Heart left ventricle (tissue), 16 donors: ENCODE results near the gene PI4K2A. TPM values are rescaled to one million over a fixed set of nuclear protein-coding genes. Genes with fewer than 3 reads are reported as not detected.

Source experiments
- ATAC-seq, 4 donors: fragments of 200-7000 bp; cut with Tn5 transposase; one replicate each; pipeline ENCODE4 v1.9.1; 2020 to 2022; ENCODE audit warnings: moderate library complexity in 4 of 4, mild to moderate bottlenecking in 3 of 4, moderate number of reproducible peaks in 1 of 4
- DNase-seq, 5 donors: peaks; one replicate each; pipeline ENCODE4 v3.0.0-alpha.2; 2020
- H3K27ac ChIP-seq, 12 donors: fragments of 200-600 bp; sonication (generic) in 4 of 12; one replicate each; pipeline versions ENCODE4 v1.5.0 to v1.8.0; 2016 to 2022; ENCODE audit warnings: mild to moderate bottlenecking in 2 of 12
- H3K27me3 ChIP-seq, 9 donors: fragments of 200-600 bp; sonication (generic) in 2 of 9; one replicate each; pipeline versions ENCODE4 v1.5.1 to v1.8.0; 2016 to 2022; ENCODE audit warnings: mild to moderate bottlenecking in 3 of 9
- H3K36me3 ChIP-seq, 9 donors: fragments of 200-600 bp; sonication (generic) in 2 of 9; one replicate each; pipeline versions ENCODE4 v1.5.0 to v1.8.0; 2018 to 2022; ENCODE audit warnings: mild to moderate bottlenecking in 2 of 9
- H3K4me1 ChIP-seq, 12 donors: fragments of 200-600 bp; sonication (generic) in 4 of 12; one replicate each; pipeline versions ENCODE4 v1.5.0 to v1.8.0; 2016 to 2022; ENCODE audit warnings: mild to moderate bottlenecking in 3 of 12
- H3K4me3 ChIP-seq, 12 donors: fragments of 200-600 bp; sonication (generic) in 4 of 12; one replicate each; pipeline versions ENCODE4 v1.5.0 to v1.8.0; 2017 to 2022; ENCODE audit warnings: mild to moderate bottlenecking in 9 of 12, moderate library complexity in 4 of 12
- H3K9me3 ChIP-seq, 12 donors: fragments of 200-600 bp; sonication (generic) in 4 of 12; one replicate each; pipeline versions ENCODE4 v1.5.0 to v1.8.0; 2016 to 2022; ENCODE audit warnings: mild to moderate bottlenecking in 1 of 12
- CTCF ChIP-seq, 12 donors: fragments of 200-600 bp; sonication (generic) in 4 of 12; IDR thresholded peaks; one replicate each; pipeline versions ENCODE4 v1.5.0 to v1.8.0; 2018 to 2022; ENCODE audit warnings: antibody characterized with exemption in 12 of 12, mild to moderate bottlenecking in 5 of 12
- POLR2A ChIP-seq, 2 donors: fragments of 450-650 bp; IDR thresholded peaks; one replicate each; pipeline ENCODE4 v1.6.1; 2017; ENCODE audit warnings: antibody characterized with exemption in 2 of 2, mild to moderate bottlenecking in 2 of 2, moderate library complexity in 2 of 2
- WGBS, 4 donors: extraction: QIAGEN DNeasy Blood & Tissue Kit in 2 of 4; methylation state at CpG; one replicate each; pipeline versions ENCODE4 v1.1.5 to v1.1.7; 2013 to 2018; 5-methylcytosine and 5-hydroxymethylcytosine counted together
- intact Hi-C, 10 donors: fragments of 100-400 bp; cut with DNase I; formaldehyde crosslinking; loops; one replicate each; pipeline versions ENCODE4 v1.11.1 to v1.14.2; 2022
- polyA plus RNA-seq, 2 donors: library from polyadenylated mRNA; stranded (reverse); fragments of 200-250 nt; gene quantifications; one replicate each; pipeline ENCODE4 v1.2.3, GENCODE V29; 2013
- total RNA-seq, 9 donors: library from RNA; depleted of rRNA in 2 of 9; stranded (reverse); fragments of >200 nt in 2 of 9; fragmentation: NEBNext Ultra II Directional in 3 of 9; extraction: Animal tissue kit (Norgen Biotek cat#: 25700) in 3 of 9; gene quantifications; one replicate each; pipeline versions ENCODE4 v1.1.0 to v1.2.4, GENCODE V29; 2016 to 2023
- donor health status: ischemic (EF 13 %, LVEDD 7.1; RV severe dilation, severe dysfunction).
- donor health status: healthy with polysubstance abuse.
- donor health status: DM: no; HTN: yes; CAD: no.
- donor health status: DM: no; HTN: no; CAD: no.
- donor health status: ischemic (EF 25% LVEDD 6.9; RV normal size, moderate dysfunction).
- donor health status: ischemic (EF 25% LVEDD 5.7; RV mildly dilated, moderate dysfunction).
- donor health status: healthy.
- donor health status: DM: yes; HTN: yes; CAD: no.
- donor health status: ischemic (EF 35%, LVEDD 5.7; RV mildly dilated, moderate dysfunction).
- donor health status: nonischemic (EF 11% LVEDD 7.7; RV severe dilation, severe dysfunction).
- donor health status: DM: yes; HTN: yes; CAD: no.
- donor health status: PGD.
- donor health status: ischemic (EF 29% LVEDD 5.4; RV normal size, mild dysfunction).
- donor health status: nonischemic (EF 23%, LVEDD 6.1; RV moderate dilation, normal function).

PI4K2A gene
- total and polyA plus RNA-seq, 11 donors = 5.6 to 36.8 (median 17.3) TPM

- ATAC-seq = peak; percentile 92 to 96 (median 95)
- Histone ChIP-seq H3K4me1 (peaks cover 0 to 73% (median 45%) of the 10 kb centered on the region in 12 donors), H3K36me3 (no peaks in the 10 kb centered on the region), H3K9me3 (no peaks in the 10 kb centered on the region), H3K4me3 (peak within 1 kb of the TSS; percentile 49 to 86 (median 74)), H3K27me3 (no peaks in the 10 kb centered on the region), H3K27ac (peak within 1 kb of the TSS; percentile 76 to 93 (median 86))
- intact Hi-C loops = loop anchor here in 2 of 10 donors (1.0 to 5.0 kb wide), 2 partner anchors 27 to 45 kb away; partner anchors contain the start of gene PI4K2A (in 1 of the 2)
- WGBS, 4 donors = 0 to 1% (median 1%) methylated on average over 47 to 78 of the region's 78 CpGs
- TF ChIP-seq POLR2A (IDR thresholded peaks at IDR 0.05) (peak; percentile 87 to 99), CTCF (IDR thresholded peaks at IDR 0.05) (no peak)
- DNase-seq = peak; percentile 97 to 99 (median 98)
Observed at GRCh38 chr10:97686962-97687784, 46.7 kb downstream of the PI4K2A start, which contains the start of gene AVPI1. Gene AVPI1, minus strand, starts transcription at chr10:97687241. Its CDS starts 7,336 bp downstream, at chr10:97679905.

- Histone ChIP-seq H3K27me3 (no peaks in the 10 kb centered on the region), H3K9me3 (peaks cover 0 to 4% (median 0%) of the 10 kb centered on the region in 12 donors), H3K27ac (peak overlapping the region; percentile 58 to 93 (median 85)), H3K4me3 (peak overlapping the region in 11 of 12 donors; percentile 58 to 86 (median 76)), H3K4me1 (peaks cover 0 to 71% (median 44%) of the 10 kb centered on the region in 12 donors), H3K36me3 (no peaks in the 10 kb centered on the region)
- ATAC-seq (peak in 1 of 4 donors; percentile 3), DNase-seq (no peak)
- WGBS, 4 donors = 43 to 48% (median 46%) methylated on average over 14 of the region's 14 CpGs
- TF ChIP-seq POLR2A (IDR thresholded peaks at IDR 0.05) (no peak), CTCF (IDR thresholded peaks at IDR 0.05) (no peak)
- intact Hi-C loops = loop anchor here in 2 of 10 donors (1.0 to 5.0 kb wide), 2 partner anchors 26 to 46 kb away; partner anchors contain the start of gene PI4K2A (in 1 of the 2)
Observed at GRCh38 chr10:97687785-97688781, 47.6 kb downstream of the PI4K2A start.

- no peak for TF ChIP-seq CTCF (IDR thresholded peaks at IDR 0.05)
- TF ChIP-seq POLR2A (IDR thresholded peaks at IDR 0.05) = no peak
- H3K36me3 ChIP-seq = no peaks in the 10 kb centered on the region
- ATAC-seq (no peak), DNase-seq (no peak)
- intact Hi-C loops = loop anchor here in 1 of 10 donors (5.0 kb wide), 1 partner anchor 47 kb away; the partner anchor contains the start of gene PI4K2A
- H3K4me3 ChIP-seq = no peak overlapping the region
- no peaks in the 10 kb centered on the region for H3K27me3 ChIP-seq
- peaks cover 0 to 11% (median 0%) of the 10 kb centered on the region in 12 donors for H3K9me3 ChIP-seq
- H3K27ac ChIP-seq = peak overlapping the region in 3 of 12 donors; percentile 91 to 93 (median 91)
- H3K4me1 ChIP-seq = peaks cover 0 to 56% (median 31%) of the 10 kb centered on the region in 12 donors
- WGBS, 4 donors = 79 to 94% (median 90%) methylated on average over 5 of the region's 5 CpGs
Observed at GRCh38 chr10:97689559-97690020, 49.1 kb downstream of the PI4K2A start.
